ENCODE results near the gene CORIN.

CORIN gene

GRCh38 chr4:47654972-47655693 lies 182.7 kb downstream of the CORIN start:
- no peak overlapping the region for H3K27ac ChIP-seq (ENCODE audit: low read depth in 2 of 2, low read length in 2 of 2)
- H3K9me3 ChIP-seq (ENCODE audit: control insufficient read depth in 2 of 2, low read length in 2 of 2) = no peaks in the 10 kb centered on the region
- H3K27me3 ChIP-seq (ENCODE audit: control insufficient read depth in 2 of 2, insufficient read depth in 2 of 2, low read length in 2 of 2) = no peaks in the 10 kb centered on the region
- no peaks in the 10 kb centered on the region for H3K4me1 ChIP-seq (ENCODE audit: control insufficient read depth in 2 of 2, insufficient read depth in 2 of 2, low read length in 2 of 2)
- H3K9ac ChIP-seq (ENCODE audit: low read depth in 1 of 2, low read length in 2 of 2) = no peak overlapping the region
- H3K36me3 ChIP-seq (ENCODE audit: control insufficient read depth in 2 of 2, insufficient read depth in 2 of 2, low read length in 2 of 2) = no peaks in the 10 kb centered on the region
- no peak overlapping the region for H3K4me3 ChIP-seq (ENCODE audit: low read length in 2 of 2)

GRCh38 chr4:47652092-47652491 lies 185.8 kb downstream of the CORIN start:
- no peaks in the 10 kb centered on the region for H3K4me1 ChIP-seq (ENCODE audit: control insufficient read depth in 2 of 2, insufficient read depth in 2 of 2, low read length in 2 of 2)
- no peaks in the 10 kb centered on the region for H3K9me3 ChIP-seq (ENCODE audit: control insufficient read depth in 2 of 2, low read length in 2 of 2)
- no peak overlapping the region for H3K9ac ChIP-seq (ENCODE audit: low read depth in 1 of 2, low read length in 2 of 2)
- no peak overlapping the region for H3K4me3 ChIP-seq (ENCODE audit: low read length in 2 of 2)
- peaks cover 0 to 3% of the 10 kb centered on the region in 2 donors for H3K27me3 ChIP-seq (ENCODE audit: control insufficient read depth in 2 of 2, insufficient read depth in 2 of 2, low read length in 2 of 2)
- no peak overlapping the region for H3K27ac ChIP-seq (ENCODE audit: low read depth in 2 of 2, low read length in 2 of 2)
- H3K36me3 ChIP-seq (ENCODE audit: control insufficient read depth in 2 of 2, insufficient read depth in 2 of 2, low read length in 2 of 2) = no peaks in the 10 kb centered on the region

GRCh38 chr4:47651231-47651630 lies 186.6 kb downstream of the CORIN start:
- H3K9me3 ChIP-seq (ENCODE audit: control insufficient read depth in 2 of 2, low read length in 2 of 2) = no peaks in the 10 kb centered on the region
- H3K9ac ChIP-seq (ENCODE audit: low read depth in 1 of 2, low read length in 2 of 2) = no peak overlapping the region
- H3K36me3 ChIP-seq (ENCODE audit: control insufficient read depth in 2 of 2, insufficient read depth in 2 of 2, low read length in 2 of 2) = no peaks in the 10 kb centered on the region
- H3K4me3 ChIP-seq (ENCODE audit: low read length in 2 of 2) = no peak overlapping the region
- H3K27me3 ChIP-seq (ENCODE audit: control insufficient read depth in 2 of 2, insufficient read depth in 2 of 2, low read length in 2 of 2) = peaks cover 0 to 3% of the 10 kb centered on the region in 2 donors
- no peaks in the 10 kb centered on the region for H3K4me1 ChIP-seq (ENCODE audit: control insufficient read depth in 2 of 2, insufficient read depth in 2 of 2, low read length in 2 of 2)
- H3K27ac ChIP-seq (ENCODE audit: low read depth in 2 of 2, low read length in 2 of 2) = no peak overlapping the region

- Histone ChIP-seq H3K9ac (ENCODE audit: low read depth in 1 of 2, low read length in 2 of 2) (no peak overlapping the region), H3K27ac (ENCODE audit: low read depth in 2 of 2, low read length in 2 of 2) (no peak overlapping the region), H3K4me3 (ENCODE audit: low read length in 2 of 2) (no peak overlapping the region), H3K36me3 (ENCODE audit: control insufficient read depth in 2 of 2, insufficient read depth in 2 of 2, low read length in 2 of 2) (no peaks in the 10 kb centered on the region), H3K27me3 (ENCODE audit: control insufficient read depth in 2 of 2, insufficient read depth in 2 of 2, low read length in 2 of 2) (peaks cover 0 to 3% of the 10 kb centered on the region in 2 donors), H3K9me3 (ENCODE audit: control insufficient read depth in 2 of 2, low read length in 2 of 2) (no peaks in the 10 kb centered on the region), H3K4me1 (ENCODE audit: control insufficient read depth in 2 of 2, insufficient read depth in 2 of 2, low read length in 2 of 2) (no peaks in the 10 kb centered on the region)
Measured at GRCh38 chr4:47650584-47651130, 187.2 kb downstream of the CORIN start.

GRCh38 chr4:47647544-47647943 lies 190.3 kb downstream of the CORIN start:
- no peak overlapping the region for H3K4me3 ChIP-seq (ENCODE audit: low read length in 2 of 2)
- H3K9ac ChIP-seq (ENCODE audit: low read depth in 1 of 2, low read length in 2 of 2) = no peak overlapping the region
- no peaks in the 10 kb centered on the region for H3K4me1 ChIP-seq (ENCODE audit: control insufficient read depth in 2 of 2, insufficient read depth in 2 of 2, low read length in 2 of 2)
- H3K36me3 ChIP-seq (ENCODE audit: control insufficient read depth in 2 of 2, insufficient read depth in 2 of 2, low read length in 2 of 2) = no peaks in the 10 kb centered on the region
- H3K27me3 ChIP-seq (ENCODE audit: control insufficient read depth in 2 of 2, insufficient read depth in 2 of 2, low read length in 2 of 2) = peaks cover 0 to 3% of the 10 kb centered on the region in 2 donors
- no peak overlapping the region for H3K27ac ChIP-seq (ENCODE audit: low read depth in 2 of 2, low read length in 2 of 2)
- H3K9me3 ChIP-seq (ENCODE audit: control insufficient read depth in 2 of 2, low read length in 2 of 2) = no peaks in the 10 kb centered on the region

- peaks cover 0 to 3% of the 10 kb centered on the region in 2 donors for H3K27me3 ChIP-seq (ENCODE audit: control insufficient read depth in 2 of 2, insufficient read depth in 2 of 2, low read length in 2 of 2)
- H3K4me3 ChIP-seq (ENCODE audit: low read length in 2 of 2) = no peak overlapping the region
- no peaks in the 10 kb centered on the region for H3K4me1 ChIP-seq (ENCODE audit: control insufficient read depth in 2 of 2, insufficient read depth in 2 of 2, low read length in 2 of 2)
- H3K9me3 ChIP-seq (ENCODE audit: control insufficient read depth in 2 of 2, low read length in 2 of 2) = no peaks in the 10 kb centered on the region
- H3K9ac ChIP-seq (ENCODE audit: low read depth in 1 of 2, low read length in 2 of 2) = no peak overlapping the region
- no peaks in the 10 kb centered on the region for H3K36me3 ChIP-seq (ENCODE audit: control insufficient read depth in 2 of 2, insufficient read depth in 2 of 2, low read length in 2 of 2)
- no peak overlapping the region for H3K27ac ChIP-seq (ENCODE audit: low read depth in 2 of 2, low read length in 2 of 2)
Measured at GRCh38 chr4:47647029-47647428, 190.8 kb downstream of the CORIN start.

GRCh38 chr4:47646372-47646771 lies 191.5 kb downstream of the CORIN start:
- no peak overlapping the region for H3K4me3 ChIP-seq (ENCODE audit: low read length in 2 of 2)
- no peaks in the 10 kb centered on the region for H3K4me1 ChIP-seq (ENCODE audit: control insufficient read depth in 2 of 2, insufficient read depth in 2 of 2, low read length in 2 of 2)
- no peak overlapping the region for H3K9ac ChIP-seq (ENCODE audit: low read depth in 1 of 2, low read length in 2 of 2)
- no peaks in the 10 kb centered on the region for H3K36me3 ChIP-seq (ENCODE audit: control insufficient read depth in 2 of 2, insufficient read depth in 2 of 2, low read length in 2 of 2)
- H3K9me3 ChIP-seq (ENCODE audit: control insufficient read depth in 2 of 2, low read length in 2 of 2) = no peaks in the 10 kb centered on the region
- no peak overlapping the region for H3K27ac ChIP-seq (ENCODE audit: low read depth in 2 of 2, low read length in 2 of 2)
- H3K27me3 ChIP-seq (ENCODE audit: control insufficient read depth in 2 of 2, insufficient read depth in 2 of 2, low read length in 2 of 2) = peaks cover 0 to 3% of the 10 kb centered on the region in 2 donors

GRCh38 chr4:47643845-47644244 lies 194.0 kb downstream of the CORIN start:
- no peaks in the 10 kb centered on the region for H3K9me3 ChIP-seq (ENCODE audit: control insufficient read depth in 2 of 2, low read length in 2 of 2)
- no peaks in the 10 kb centered on the region for H3K27me3 ChIP-seq (ENCODE audit: control insufficient read depth in 2 of 2, insufficient read depth in 2 of 2, low read length in 2 of 2)
- no peak overlapping the region for H3K9ac ChIP-seq (ENCODE audit: low read depth in 1 of 2, low read length in 2 of 2)
- H3K4me3 ChIP-seq (ENCODE audit: low read length in 2 of 2) = no peak overlapping the region
- H3K36me3 ChIP-seq (ENCODE audit: control insufficient read depth in 2 of 2, insufficient read depth in 2 of 2, low read length in 2 of 2) = no peaks in the 10 kb centered on the region
- H3K4me1 ChIP-seq (ENCODE audit: control insufficient read depth in 2 of 2, insufficient read depth in 2 of 2, low read length in 2 of 2) = no peaks in the 10 kb centered on the region
- no peak overlapping the region for H3K27ac ChIP-seq (ENCODE audit: low read depth in 2 of 2, low read length in 2 of 2)

- H3K27me3 ChIP-seq (ENCODE audit: control insufficient read depth in 2 of 2, insufficient read depth in 2 of 2, low read length in 2 of 2) = no peaks in the 10 kb centered on the region
- H3K36me3 ChIP-seq (ENCODE audit: control insufficient read depth in 2 of 2, insufficient read depth in 2 of 2, low read length in 2 of 2) = no peaks in the 10 kb centered on the region
- no peak overlapping the region for H3K27ac ChIP-seq (ENCODE audit: low read depth in 2 of 2, low read length in 2 of 2)
- no peaks in the 10 kb centered on the region for H3K9me3 ChIP-seq (ENCODE audit: control insufficient read depth in 2 of 2, low read length in 2 of 2)
- H3K4me3 ChIP-seq (ENCODE audit: low read length in 2 of 2) = no peak overlapping the region
- no peaks in the 10 kb centered on the region for H3K4me1 ChIP-seq (ENCODE audit: control insufficient read depth in 2 of 2, insufficient read depth in 2 of 2, low read length in 2 of 2)
- no peak overlapping the region for H3K9ac ChIP-seq (ENCODE audit: low read depth in 1 of 2, low read length in 2 of 2)
Measured at GRCh38 chr4:47642985-47643760, 194.7 kb downstream of the CORIN start.

GRCh38 chr4:47642191-47642830 lies 195.6 kb downstream of the CORIN start:
- H3K9me3 ChIP-seq (ENCODE audit: control insufficient read depth in 2 of 2, low read length in 2 of 2) = no peaks in the 10 kb centered on the region
- H3K4me3 ChIP-seq (ENCODE audit: low read length in 2 of 2) = no peak overlapping the region
- no peaks in the 10 kb centered on the region for H3K27me3 ChIP-seq (ENCODE audit: control insufficient read depth in 2 of 2, insufficient read depth in 2 of 2, low read length in 2 of 2)
- no peak overlapping the region for H3K9ac ChIP-seq (ENCODE audit: low read depth in 1 of 2, low read length in 2 of 2)
- no peaks in the 10 kb centered on the region for H3K36me3 ChIP-seq (ENCODE audit: control insufficient read depth in 2 of 2, insufficient read depth in 2 of 2, low read length in 2 of 2)
- H3K27ac ChIP-seq (ENCODE audit: low read depth in 2 of 2, low read length in 2 of 2) = no peak overlapping the region
- H3K4me1 ChIP-seq (ENCODE audit: control insufficient read depth in 2 of 2, insufficient read depth in 2 of 2, low read length in 2 of 2) = no peaks in the 10 kb centered on the region
